GM19240 (cell line): ENCODE results near the gene TMEM237.

Experiments used
- DNase-seq: peaks from one replicate; pipeline ENCODE4 v3.0.0; 2011; ENCODE audit warnings: low spot score; ENCODE audit not compliant: insufficient read length

Gene TMEM237

DNA sequence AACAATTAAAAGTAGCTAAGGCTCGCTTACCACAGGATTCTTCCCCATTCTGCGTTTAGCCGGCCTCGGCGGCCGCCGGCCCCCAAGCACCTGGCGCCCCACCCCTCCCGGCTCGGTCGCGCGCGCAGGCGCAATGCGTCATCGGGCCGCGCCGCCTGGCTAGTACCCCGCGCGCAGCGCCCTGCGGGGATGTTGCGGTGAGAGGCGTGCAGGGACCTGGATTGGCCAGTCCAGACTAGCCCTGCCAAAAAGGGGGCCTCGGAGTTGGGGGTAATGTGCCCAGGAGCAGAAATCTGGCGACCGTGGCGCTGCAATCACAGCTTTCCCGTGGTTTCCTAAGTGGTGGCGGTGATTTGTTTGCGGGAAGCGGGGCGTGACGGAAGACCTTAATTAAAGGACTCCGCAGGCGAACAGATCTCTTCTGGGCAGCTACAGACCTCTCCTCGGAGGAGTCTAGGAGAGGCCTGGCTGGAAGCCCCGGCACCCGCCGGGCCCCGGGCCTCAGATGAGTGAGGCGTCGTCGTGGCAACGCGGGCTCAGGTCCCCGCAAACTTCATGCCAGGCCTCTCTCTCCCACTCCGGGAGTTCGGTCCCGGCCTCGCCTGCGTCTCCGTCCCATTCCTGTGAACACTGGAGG, 606 bp downstream of the TMEM237 start:
- peak; percentile 63 for DNase-seq

GRCh38 chr2:201642086-201642578, 1.2 kb downstream of the TMEM237 start:
- DNase-seq, result no peak

DNA sequence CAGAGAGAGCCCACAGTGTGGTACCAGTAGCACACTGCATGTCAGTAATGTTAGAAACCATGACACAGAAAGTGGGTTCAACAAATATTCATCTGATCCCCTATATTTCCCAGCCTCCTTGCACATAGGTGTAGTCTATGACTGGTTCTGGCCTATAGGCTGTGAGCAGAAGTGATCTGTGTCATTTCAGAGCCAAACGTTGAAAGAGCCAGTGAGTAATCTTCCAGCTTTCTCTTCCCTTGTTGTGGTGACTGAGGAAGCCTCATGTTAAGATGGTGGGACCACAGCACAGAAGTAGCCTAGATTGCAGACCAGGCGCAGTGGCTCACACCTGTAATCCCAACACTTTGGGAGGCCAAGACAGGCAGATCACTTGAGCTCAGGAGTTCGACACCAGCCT, 4.1 kb downstream of the TMEM237 start:
- no peak for DNase-seq

- DNase-seq, result no peak
These were observed 5.0 kb downstream of the TMEM237 start for GRCh38 chr2:201638326-201638725.

GRCh38 chr2:201633661-201634249, 9.5 kb downstream of the TMEM237 start:
- DNase-seq, result no peak

- no peak for DNase-seq
These were observed 12.3 kb downstream of the TMEM237 start for GRCh38 chr2:201631041-201631440.

- DNase-seq, result no peak
These were observed 12.7 kb downstream of the TMEM237 start for GRCh38 chr2:201630577-201630976.

DNA sequence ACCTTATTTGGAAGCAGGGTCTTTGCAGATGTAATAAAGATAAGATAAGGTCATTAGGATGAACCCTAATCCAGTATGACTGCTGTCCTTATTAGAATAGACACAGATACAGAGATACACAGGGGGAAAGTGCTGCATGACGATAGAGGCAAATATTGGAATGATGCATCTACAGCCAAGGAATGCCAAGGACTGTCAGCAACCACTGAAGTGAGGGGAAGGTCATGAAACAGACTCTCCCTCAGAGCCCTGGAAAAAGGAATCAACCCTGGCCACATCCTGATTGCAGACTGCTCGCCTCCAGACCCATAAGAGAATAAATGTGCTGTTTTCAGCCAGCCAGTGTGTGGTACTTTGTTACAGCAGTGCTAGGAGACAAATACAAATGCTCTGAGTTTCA, 14.8 kb downstream of the TMEM237 start:
- no peak for DNase-seq

GRCh38 chr2:201622306-201622970, 20.9 kb downstream of the TMEM237 start:
- no peak for DNase-seq

- no peak for DNase-seq
These were observed 21.9 kb downstream of the TMEM237 start for GRCh38 chr2:201621293-201621999.

- no peak for DNase-seq
These were observed 24.3 kb downstream of the TMEM237 start for GRCh38 chr2:201618744-201619662.

DNA sequence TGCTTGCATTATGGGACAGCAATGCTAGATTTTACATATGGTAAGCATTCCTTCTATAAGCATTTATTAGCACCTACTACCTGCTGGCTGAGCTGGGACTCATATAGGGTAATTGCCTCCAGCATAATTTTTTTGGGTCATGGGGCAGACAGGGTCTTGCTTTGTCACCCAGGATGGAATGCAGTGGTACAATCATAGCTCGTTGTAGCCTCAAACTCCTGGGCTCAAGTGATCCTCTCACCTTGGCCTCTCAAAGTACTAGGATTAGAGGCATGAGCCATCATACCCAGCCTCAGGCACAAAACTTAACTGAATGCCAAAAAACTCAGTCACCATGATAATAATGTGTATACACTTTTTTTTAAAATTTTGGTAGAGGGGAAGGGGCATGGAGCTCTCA, 35.3 kb downstream of the TMEM237 start:
- no peak for DNase-seq

DNA sequence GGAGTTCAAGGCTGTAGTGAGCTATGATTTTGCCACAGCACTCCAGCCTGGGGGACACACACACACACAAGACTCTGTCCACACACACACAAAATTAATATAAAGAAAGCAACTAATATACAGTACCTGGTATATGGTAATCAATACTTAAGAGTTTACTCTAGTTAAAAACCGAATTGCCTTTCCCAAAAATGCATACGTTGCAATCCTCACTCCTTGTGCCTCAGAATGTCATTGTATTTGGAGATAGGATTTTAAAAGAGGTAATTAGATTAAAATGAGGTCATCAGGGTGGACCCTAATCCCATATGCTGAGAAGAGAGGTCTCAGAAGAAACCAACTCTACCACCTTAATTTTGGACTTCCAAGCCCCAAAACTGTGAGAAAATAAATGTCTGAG, 35.7 kb downstream of the TMEM237 start:
- DNase-seq, result no peak

DNA sequence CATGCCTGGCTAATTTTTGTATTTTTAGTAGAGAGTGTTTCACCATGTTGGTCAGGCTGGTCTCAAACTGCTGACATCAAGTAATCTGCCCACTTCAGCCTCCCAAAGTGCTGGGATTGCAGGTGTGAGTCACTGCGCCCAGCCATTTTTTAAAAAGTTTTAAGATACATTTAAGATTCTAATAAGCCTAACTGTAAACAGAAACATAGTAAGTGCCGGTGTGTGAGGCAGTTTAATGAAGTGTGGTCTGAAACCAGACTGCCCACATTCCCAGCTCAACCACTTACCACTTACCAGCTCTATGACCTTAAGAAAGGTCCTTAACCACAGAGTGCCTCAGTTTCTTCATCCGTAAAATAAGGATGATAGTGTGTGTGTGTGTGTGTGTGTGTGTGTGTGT, 42.4 kb downstream of the TMEM237 start:
- DNase-seq, result no peak

- no peak for DNase-seq
These were observed 45.9 kb downstream of the TMEM237 start for GRCh38 chr2:201597397-201597796.

GRCh38 chr2:201580486-201580885, 62.8 kb downstream of the TMEM237 start:
- no peak for DNase-seq

GRCh38 chr2:201579536-201579935, 63.8 kb downstream of the TMEM237 start:
- no peak for DNase-seq

DNA sequence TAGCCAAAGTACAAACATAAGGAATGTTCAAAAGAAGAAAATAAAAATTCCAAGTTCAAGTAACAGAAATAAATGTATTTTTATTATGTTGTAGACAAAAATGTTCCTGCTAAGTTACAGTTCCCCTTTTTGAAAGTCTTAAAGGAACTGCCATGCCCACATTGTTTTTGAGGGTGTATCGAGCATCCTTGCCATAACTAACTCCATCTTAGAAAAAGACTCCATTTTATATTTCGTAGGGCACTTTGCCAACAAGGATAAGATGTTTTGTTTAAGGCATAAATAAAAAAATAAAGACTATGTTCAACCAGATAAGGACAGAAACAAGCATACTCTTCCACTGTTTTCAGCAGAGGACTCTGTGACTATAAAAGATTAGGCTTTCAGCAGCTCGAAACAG, 67.3 kb downstream of the TMEM237 start:
- DNase-seq, result no peak

- DNase-seq, result no peak
These were observed 68.5 kb downstream of the TMEM237 start for GRCh38 chr2:201574766-201575165.

DNA sequence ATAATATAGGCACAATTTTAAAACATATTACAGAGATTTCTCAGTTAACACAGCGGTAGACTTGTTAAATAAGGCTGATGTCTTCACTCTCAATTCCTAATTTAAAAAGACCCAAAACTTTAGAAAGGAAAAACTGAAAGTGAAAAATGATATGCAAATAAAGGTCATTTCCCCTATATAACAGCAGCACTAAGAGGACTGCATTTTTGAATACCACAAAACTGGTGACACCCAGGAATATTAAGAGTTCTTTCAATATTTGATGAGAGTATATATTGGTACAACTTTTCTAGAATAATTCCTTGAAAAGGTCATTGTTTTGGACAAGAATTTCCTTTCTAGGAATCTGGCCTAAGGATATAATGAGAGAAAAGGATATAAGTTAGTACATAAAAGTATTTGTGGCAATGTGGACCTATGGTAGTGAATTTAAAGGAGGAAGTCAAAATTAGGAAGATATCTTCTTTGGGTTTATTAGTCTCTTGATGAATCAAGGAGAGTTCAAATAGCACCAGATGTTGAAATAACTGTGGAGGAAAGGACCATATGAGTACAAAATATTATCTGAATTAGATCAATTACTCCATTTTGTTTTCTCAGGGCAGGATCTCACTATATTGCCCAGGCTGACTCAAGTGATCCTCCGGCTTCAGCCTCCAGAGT, 70.3 kb downstream of the TMEM237 start:
- DNase-seq, result no peak
